NCI-H1930 (cell line): Measurements from ENCODE around the gene LRRFIP2.

Experiments
- DNase-seq, 2 experiments: peaks; one replicate each; lab custom pipeline; 2025; lab: John Stamatoyannopoulos, UW

The LRRFIP2 gene

GRCh38 chr3:37024092-37024491 lies 150.3 kb downstream of the LRRFIP2 start:
- no peak for DNase-seq

- no peak for DNase-seq
These were observed 156.7 kb downstream of the LRRFIP2 start for GRCh38 chr3:37017683-37018082.

GRCh38 chr3:37016903-37017302 lies 157.5 kb downstream of the LRRFIP2 start:
- no peak for DNase-seq

DNA sequence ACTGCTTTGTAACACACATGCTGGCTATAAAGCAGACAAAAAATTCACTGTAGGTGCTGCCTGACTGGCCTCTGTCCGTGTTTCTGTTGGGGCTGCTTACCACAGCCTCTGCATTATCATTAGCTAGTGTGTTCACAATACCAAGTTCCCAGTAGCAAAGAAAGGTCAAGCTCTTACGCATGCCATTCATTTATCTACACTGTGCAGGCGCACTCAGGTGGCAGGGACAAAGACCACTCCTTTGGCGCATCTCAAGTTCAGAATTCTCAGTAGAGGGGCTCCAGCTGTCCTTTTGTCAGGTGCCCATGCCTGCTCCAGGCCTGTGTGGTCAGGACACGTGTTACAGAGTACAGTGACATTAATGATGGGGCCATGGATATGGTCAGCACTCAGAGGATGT lies 158.7 kb downstream of the LRRFIP2 start:
- DNase-seq: no peak

DNA sequence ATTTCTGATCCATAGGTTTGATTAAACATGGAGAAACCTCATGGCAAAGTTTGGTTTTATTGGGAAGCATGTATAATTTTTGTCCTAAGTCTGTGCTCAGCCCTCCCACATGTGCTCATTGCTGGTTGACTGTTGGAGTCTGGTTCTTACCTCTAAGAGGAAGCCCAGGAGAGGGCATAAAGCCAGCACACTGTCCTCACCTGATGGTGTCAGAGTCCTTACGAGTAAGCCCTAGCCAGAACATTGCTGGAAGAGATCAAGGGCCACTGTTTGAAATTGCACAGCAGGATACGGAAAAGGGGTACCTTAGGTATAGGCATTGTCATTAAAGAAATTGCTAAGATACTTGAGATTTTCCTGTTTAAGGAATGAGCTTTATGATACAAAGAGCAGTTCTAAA lies 159.8 kb downstream of the LRRFIP2 start:
- DNase-seq: no peak
